OCI-LY3 (cell line): ENCODE results near the gene OSBPL8.

ENCODE experiments used
- CTCF ChIP-seq: fragments of 200-600, 300-600 bp; sonication (generic); IDR thresholded peaks from 2 replicates; pipeline ENCODE4 v1.5.1; 2014; ENCODE audit warnings: antibody characterized with exemption, low read length, low read depth
- EZH2phosphoT487 ChIP-seq: fragments of 200-600 bp; shearing (Covaris generic); IDR thresholded peaks from 2 replicates; pipeline ENCODE4 v1.6.1; 2018; ENCODE audit warnings: antibody characterized with exemption, mixed run types, low read depth

- TF ChIP-seq CTCF (no peak), EZH2phosphoT487 (no peak)
Observed at GRCh38 chr12:76508128-76508980, 51.2 kb downstream of the OSBPL8 start.
